Caco-2 (cell line): Measurements from ENCODE around the gene ATP9B. TPM values are rescaled to one million over a fixed set of nuclear protein-coding genes. Genes with fewer than 3 reads are reported as not detected.

Source experiments
- BruUV-seq: library from RNA; stranded (reverse); fragments of 400-500 nt; replicated peaks from 2 replicates; lab custom pipeline; 2021; lab: Mats Ljungman, UMichigan
- CTCF ChIA-PET: fragments of 300-600 bp; sonication (Branson Sonifier 250); formaldehyde crosslinking; loops from one replicate; lab custom pipeline; 2022; ENCODE audit warnings: antibody characterized with exemption; lab: Charles Lee
- POLR2A ChIA-PET: fragments of 300-600 bp; sonication (Branson Sonifier 250); formaldehyde crosslinking; loops from one replicate; lab custom pipeline; 2022; ENCODE audit warnings: antibody characterized with exemption; lab: Charles Lee
- DNase-seq, 2 experiments: peaks; one replicate each; pipeline versions ENCODE4 v3.0.0 to v3.0.0-alpha.2; 2020 to 2022
- H3K27me3 ChIP-seq: replicated peaks from 2 replicates; pipeline ENCODE4 v1.6.0; 2011; ENCODE audit warnings: low read length; ENCODE audit not compliant: control insufficient read depth, insufficient read depth
- H3K36me3 ChIP-seq: 2 replicates; pipeline ENCODE4 v1.5.1; 2011; ENCODE audit warnings: low read length; ENCODE audit not compliant: control insufficient read depth, insufficient read depth
- H3K4me1 ChIP-seq: fragments of 250-450 bp; sonication (Bioruptor Pico); 2 replicates; pipeline ENCODE4 v1.5.1; 2020; ENCODE audit warnings: mild to moderate bottlenecking
- H3K4me3 ChIP-seq: 2 replicates; pipeline ENCODE4 v1.5.1; 2011; ENCODE audit warnings: low read depth, mild to moderate bottlenecking, control low read depth, low read length
- H3K9me3 ChIP-seq: fragments of 250-450 bp; sonication (Bioruptor Pico); 2 replicates; pipeline ENCODE4 v1.5.1; 2020; ENCODE audit warnings: mild to moderate bottlenecking, moderate library complexity
- H3K27ac Mint-ChIP-seq: one replicate; pipeline ENCODE4 v1.8.0; 2022; ENCODE audit warnings: mixed read lengths; ENCODE audit not compliant: unreplicated experiment
- H3K27me3 Mint-ChIP-seq: one replicate; pipeline ENCODE4 v1.8.0; 2022; ENCODE audit warnings: mixed read lengths; ENCODE audit not compliant: insufficient read depth, unreplicated experiment
- H3K36me3 Mint-ChIP-seq: one replicate; pipeline ENCODE4 v1.8.0; 2022; ENCODE audit warnings: mild to moderate bottlenecking, mixed read lengths; ENCODE audit not compliant: insufficient read depth, unreplicated experiment
- H3K4me1 Mint-ChIP-seq: one replicate; pipeline ENCODE4 v1.8.0; 2022; ENCODE audit warnings: low read depth, mixed read lengths; ENCODE audit not compliant: unreplicated experiment
- H3K4me3 Mint-ChIP-seq: one replicate; pipeline ENCODE4 v1.8.0; 2022; ENCODE audit warnings: mild to moderate bottlenecking, moderate library complexity, mixed read lengths; ENCODE audit not compliant: unreplicated experiment
- H3K9me3 Mint-ChIP-seq: one replicate; pipeline ENCODE4 v1.8.0; 2022; ENCODE audit warnings: mixed read lengths; ENCODE audit not compliant: unreplicated experiment
- intact Hi-C: fragments of 100-400 bp; cut with micrococcal nuclease; formaldehyde crosslinking; loops from one replicate; pipeline ENCODE4 v1.10.0; 2022; ENCODE audit not compliant: unreplicated experiment
- total RNA-seq: library from RNA; stranded (reverse); gene quantifications from 2 replicates; pipeline ENCODE4 v1.2.3, GENCODE V29; 2022
- TF ChIP-seq, protein P1 (sequence below), 2 experiments: fragments of 200-600 bp in 1 of 2; IDR thresholded peaks; 1 replicate in 1 of 2; 2 replicates in 1 of 2; pipeline versions ENCODE4 v1.5.1 to v1.8.0; 2011 to 2022; ENCODE audit warnings: antibody characterized with exemption in 1 of 2, control low read depth in 1 of 2, inconsistent platforms in 1 of 2, low read depth in 1 of 2, low read length in 1 of 2, mild to moderate bottlenecking in 1 of 2, moderate library complexity in 1 of 2; ENCODE audit not compliant: insufficient read depth in 1 of 2, severe bottlenecking in 1 of 2, unreplicated experiment in 1 of 2

ATP9B gene
- total RNA-seq, 1 experiment from 2014 or later, result 15.8 TPM

DNA sequence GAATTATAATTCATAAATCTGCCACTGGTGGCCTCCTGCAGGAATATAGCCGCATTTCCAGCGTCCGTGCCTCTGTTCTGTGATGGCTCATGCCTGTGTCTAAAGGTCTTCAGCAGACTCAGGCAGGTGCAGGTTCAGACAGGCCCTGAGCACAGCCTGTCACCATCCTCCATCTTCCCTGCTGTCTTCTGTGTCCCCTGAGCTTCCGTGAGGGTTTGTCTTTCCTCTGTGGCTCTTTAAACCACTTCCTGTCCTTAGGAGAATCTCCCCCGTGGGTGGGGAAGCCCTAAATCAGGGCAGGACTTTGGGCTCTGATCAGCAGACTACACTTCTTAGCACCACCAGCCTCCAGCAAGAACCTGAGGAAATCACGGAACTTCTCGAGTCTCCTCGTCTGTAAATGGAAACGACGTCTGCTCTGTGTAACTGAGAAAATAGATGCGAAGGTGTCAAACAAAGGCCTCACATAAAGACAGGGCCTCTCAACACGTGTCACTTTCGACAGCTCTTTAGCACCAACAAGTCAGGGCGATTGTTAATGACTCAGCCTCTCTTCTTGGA, 302.4 kb downstream of the ATP9B start:
- DNase-seq, result no peak
- intact Hi-C loops, result no loop called here
- Mint-ChIP-seq H3K9me3 (no peaks in the 10 kb centered on the region), H3K36me3 (no peaks in the 10 kb centered on the region), H3K4me1 (no peaks in the 10 kb centered on the region), H3K27ac (no peak overlapping the region), H3K27me3 (no peaks in the 10 kb centered on the region), H3K4me3 (no peak overlapping the region)
- Histone ChIP-seq H3K36me3 (no peaks in the 10 kb centered on the region), H3K4me1 (no peaks in the 10 kb centered on the region), H3K4me3 (no peak overlapping the region), H3K9me3 (no peaks in the 10 kb centered on the region), H3K27me3 (no peaks in the 10 kb centered on the region)
- TF ChIP-seq, protein P1, sequence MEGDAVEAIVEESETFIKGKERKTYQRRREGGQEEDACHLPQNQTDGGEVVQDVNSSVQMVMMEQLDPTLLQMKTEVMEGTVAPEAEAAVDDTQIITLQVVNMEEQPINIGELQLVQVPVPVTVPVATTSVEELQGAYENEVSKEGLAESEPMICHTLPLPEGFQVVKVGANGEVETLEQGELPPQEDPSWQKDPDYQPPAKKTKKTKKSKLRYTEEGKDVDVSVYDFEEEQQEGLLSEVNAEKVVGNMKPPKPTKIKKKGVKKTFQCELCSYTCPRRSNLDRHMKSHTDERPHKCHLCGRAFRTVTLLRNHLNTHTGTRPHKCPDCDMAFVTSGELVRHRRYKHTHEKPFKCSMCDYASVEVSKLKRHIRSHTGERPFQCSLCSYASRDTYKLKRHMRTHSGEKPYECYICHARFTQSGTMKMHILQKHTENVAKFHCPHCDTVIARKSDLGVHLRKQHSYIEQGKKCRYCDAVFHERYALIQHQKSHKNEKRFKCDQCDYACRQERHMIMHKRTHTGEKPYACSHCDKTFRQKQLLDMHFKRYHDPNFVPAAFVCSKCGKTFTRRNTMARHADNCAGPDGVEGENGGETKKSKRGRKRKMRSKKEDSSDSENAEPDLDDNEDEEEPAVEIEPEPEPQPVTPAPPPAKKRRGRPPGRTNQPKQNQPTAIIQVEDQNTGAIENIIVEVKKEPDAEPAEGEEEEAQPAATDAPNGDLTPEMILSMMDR (IDR thresholded peaks at IDR 0.05; ENCODE audit: insufficient read depth in 1 of 2, low read depth in 1 of 2, low read length in 1 of 2, severe bottlenecking in 1 of 2, unreplicated experiment in 1 of 2), result no peak
- no TSS peak for BruUV-seq
- ChIA-PET CTCF (no interaction called here), POLR2A (interaction anchor here (0.6 kb wide), 1 partner anchor 552 kb away, joined by 8 read pairs; no protein-coding TSS in a partner anchor)

DNA sequence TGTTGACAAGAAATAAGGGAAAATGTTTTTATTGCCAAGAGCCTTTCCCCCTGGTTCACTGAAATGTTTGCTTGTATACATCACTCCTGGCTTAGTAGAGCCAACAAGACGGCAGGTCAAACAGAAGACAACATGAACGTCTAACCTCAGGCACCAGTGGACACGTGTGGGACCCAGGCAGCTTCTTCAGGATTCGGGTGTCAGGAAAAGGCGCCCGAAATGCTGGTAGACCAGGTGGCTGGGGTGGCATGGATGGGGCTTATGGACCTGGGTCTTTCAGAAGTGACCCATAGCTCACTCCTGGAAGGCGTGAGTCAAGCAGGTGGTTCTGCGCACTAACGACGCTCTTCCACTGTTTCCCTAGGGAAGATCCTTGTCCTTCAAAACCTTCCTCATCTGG, 303.3 kb downstream of the ATP9B start:
- TF ChIP-seq, protein P1 (IDR thresholded peaks at IDR 0.05; ENCODE audit: insufficient read depth in 1 of 2, low read depth in 1 of 2, low read length in 1 of 2, severe bottlenecking in 1 of 2, unreplicated experiment in 1 of 2), result no peak
- no peaks in the 10 kb centered on the region for H3K4me1 ChIP-seq
- no peaks in the 10 kb centered on the region for H3K27me3 ChIP-seq
- H3K27me3 Mint-ChIP-seq, result no peaks in the 10 kb centered on the region
- no peak overlapping the region for H3K4me3 Mint-ChIP-seq
- no peaks in the 10 kb centered on the region for H3K36me3 Mint-ChIP-seq
- H3K36me3 ChIP-seq, result no peaks in the 10 kb centered on the region
- DNase-seq, result no peak
- H3K9me3 ChIP-seq, result no peaks in the 10 kb centered on the region
- H3K4me1 Mint-ChIP-seq, result no peaks in the 10 kb centered on the region
- intact Hi-C loops, result no loop called here
- no TSS peak for BruUV-seq
- H3K9me3 Mint-ChIP-seq, result no peaks in the 10 kb centered on the region
- POLR2A ChIA-PET, result no interaction called here
- CTCF ChIA-PET, result no interaction called here
- H3K4me3 ChIP-seq, result no peak overlapping the region
- H3K27ac Mint-ChIP-seq, result no peak overlapping the region

DNA sequence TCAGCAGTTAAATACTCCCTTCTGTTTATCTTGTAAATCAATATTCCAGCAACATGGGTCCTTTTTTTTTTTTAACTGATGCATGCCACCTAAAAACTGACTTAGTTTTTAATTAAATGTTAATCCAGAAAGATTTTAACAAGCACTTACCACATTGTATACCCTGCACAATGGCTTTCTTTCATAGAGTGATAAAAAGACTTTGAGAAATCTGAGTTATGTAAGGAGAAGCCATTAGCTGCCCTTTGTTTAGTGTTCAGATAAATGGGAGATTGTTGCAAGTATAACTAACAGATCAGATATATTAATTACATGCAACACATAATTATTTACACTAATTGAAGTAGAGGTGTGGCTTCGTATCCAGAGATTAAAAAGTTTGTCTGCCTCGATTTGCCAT, 303.8 kb downstream of the ATP9B start:
- CTCF ChIA-PET, result no interaction called here
- TF ChIP-seq, protein P1 (IDR thresholded peaks at IDR 0.05; ENCODE audit: insufficient read depth in 1 of 2, low read depth in 1 of 2, low read length in 1 of 2, severe bottlenecking in 1 of 2, unreplicated experiment in 1 of 2), result no peak
- POLR2A ChIA-PET, result no interaction called here
- DNase-seq, result no peak
- no peak overlapping the region for H3K4me3 ChIP-seq
- peaks cover 1% of the 10 kb centered on the region for H3K36me3 Mint-ChIP-seq
- no peaks in the 10 kb centered on the region for H3K36me3 ChIP-seq
- no peaks in the 10 kb centered on the region for H3K4me1 ChIP-seq
- BruUV-seq, result no TSS peak
- H3K27ac Mint-ChIP-seq, result no peak overlapping the region
- H3K27me3 Mint-ChIP-seq, result no peaks in the 10 kb centered on the region
- no peaks in the 10 kb centered on the region for H3K9me3 ChIP-seq
- H3K4me3 Mint-ChIP-seq, result no peak overlapping the region
- intact Hi-C loops, result no loop called here
- no peaks in the 10 kb centered on the region for H3K27me3 ChIP-seq
- H3K9me3 Mint-ChIP-seq, result no peaks in the 10 kb centered on the region
- H3K4me1 Mint-ChIP-seq, result no peaks in the 10 kb centered on the region
